NT2/D1 (cell line): ENCODE measurements around the gene NCAPD3.

ENCODE experiments used
- YY1 ChIP-seq: IDR thresholded peaks from 2 replicates; pipeline ENCODE4 v1.6.1; 2011; ENCODE audit not compliant: insufficient read length, insufficient read depth
- ZNF274 ChIP-seq: IDR thresholded peaks from 2 replicates; pipeline ENCODE4 v1.6.1; 2011; ENCODE audit warnings: mild to moderate bottlenecking, low read depth, low read length

DNA sequence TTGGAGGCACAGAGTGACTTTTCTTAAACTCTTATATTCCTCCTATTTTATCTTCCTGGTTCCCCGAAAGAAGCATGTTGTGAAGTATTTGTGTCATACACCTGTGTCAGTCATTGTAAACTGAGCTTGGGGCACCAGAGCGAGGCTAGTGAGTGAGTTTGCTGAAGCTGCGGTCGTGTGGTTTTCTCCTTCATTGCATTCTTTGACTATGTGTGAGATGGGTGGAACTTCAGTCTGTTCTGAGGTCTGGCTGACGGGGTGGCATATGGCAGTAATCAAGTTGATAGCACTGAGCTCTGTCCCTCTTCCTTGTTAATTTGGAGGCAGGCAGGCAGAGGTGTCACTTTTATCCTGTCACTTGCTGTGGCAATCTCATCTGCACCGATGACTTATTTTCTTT lies 4.9 kb upstream of the NCAPD3 start:
- TF ChIP-seq YY1 (no peak), ZNF274 (no peak)
